NB4 (cell line): ENCODE measurements around the gene DAGLB.
"Not testable (repeated sequence)": the region's sequence is repeated elsewhere in the genome, so short reads cannot be mapped to it uniquely, and the experiment has no call there.

ENCODE experiments used
- DNase-seq: peaks from one replicate; pipeline ENCODE4 v3.0.0; 2010; ENCODE audit warnings: low read depth
- H3K4me3 ChIP-seq: one replicate; pipeline ENCODE4 v1.5.1; 2011; ENCODE audit warnings: mild to moderate bottlenecking, low read depth, low read length, moderate library complexity
- CTCF ChIP-seq: IDR thresholded peaks from one replicate; pipeline ENCODE4 v1.5.1; 2012; ENCODE audit warnings: low read depth, low read length
- MYC ChIP-seq: IDR thresholded peaks from 2 replicates; pipeline ENCODE4 v1.6.1; 2011; ENCODE audit warnings: low read depth, low read length
- POLR2A ChIP-seq: IDR thresholded peaks from 2 replicates; pipeline ENCODE4 v1.6.1; 2011; ENCODE audit warnings: mild to moderate bottlenecking; ENCODE audit not compliant: insufficient read length; ENCODE audit errors: extremely low read depth
- TF ChIP-seq, protein P1 (sequence below): IDR thresholded peaks from 2 replicates; pipeline ENCODE4 v1.6.1; 2011; ENCODE audit warnings: low read depth, low read length

Gene DAGLB

GRCh38 chr7:6402041-6402440 is 45.7 kb downstream of the DAGLB start:
- DNase-seq: no peak
- TF ChIP-seq MYC (no peak), POLR2A (no peak), CTCF (no peak)
- TF ChIP-seq, protein P1, sequence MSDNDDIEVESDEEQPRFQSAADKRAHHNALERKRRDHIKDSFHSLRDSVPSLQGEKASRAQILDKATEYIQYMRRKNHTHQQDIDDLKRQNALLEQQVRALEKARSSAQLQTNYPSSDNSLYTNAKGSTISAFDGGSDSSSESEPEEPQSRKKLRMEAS: no peak
- no peak overlapping the region for H3K4me3 ChIP-seq

- TF ChIP-seq MYC: no peak
- TF ChIP-seq, protein P1: no peak
- TF ChIP-seq CTCF: no peak
- TF ChIP-seq POLR2A: no peak
- no peak for DNase-seq
- H3K4me3 ChIP-seq: no peak overlapping the region
Observed at GRCh38 chr7:6401536-6401935, 46.2 kb downstream of the DAGLB start.

- not testable (repeated sequence) for H3K4me3 ChIP-seq, DNase-seq
Observed at GRCh38 chr7:6400243-6401105, 47.3 kb downstream of the DAGLB start.

DNA sequence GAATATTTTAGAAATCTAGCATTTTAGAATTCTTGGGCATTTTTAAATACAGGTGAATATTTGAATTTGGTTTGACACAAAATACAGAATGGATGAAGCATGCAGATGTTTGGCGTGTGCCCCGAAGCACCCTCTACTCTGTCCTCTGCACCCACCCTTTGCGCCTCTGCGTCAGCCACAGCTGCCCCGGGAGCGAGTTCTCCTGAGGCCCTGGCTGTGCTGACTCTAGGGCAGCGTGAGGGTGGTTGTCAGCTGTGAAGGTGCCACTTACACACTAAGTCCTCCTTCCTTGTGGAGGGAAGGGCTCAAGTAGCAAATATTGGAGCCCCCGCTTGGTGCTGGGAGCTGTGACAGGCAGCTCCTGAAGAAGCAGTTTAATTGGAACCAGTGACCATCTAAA is 48.4 kb downstream of the DAGLB start:
- no peak for DNase-seq
- no peak overlapping the region for H3K4me3 ChIP-seq
- no peak for TF ChIP-seq CTCF
- TF ChIP-seq MYC: no peak
- no peak for TF ChIP-seq POLR2A
- TF ChIP-seq, protein P1: no peak

DNA sequence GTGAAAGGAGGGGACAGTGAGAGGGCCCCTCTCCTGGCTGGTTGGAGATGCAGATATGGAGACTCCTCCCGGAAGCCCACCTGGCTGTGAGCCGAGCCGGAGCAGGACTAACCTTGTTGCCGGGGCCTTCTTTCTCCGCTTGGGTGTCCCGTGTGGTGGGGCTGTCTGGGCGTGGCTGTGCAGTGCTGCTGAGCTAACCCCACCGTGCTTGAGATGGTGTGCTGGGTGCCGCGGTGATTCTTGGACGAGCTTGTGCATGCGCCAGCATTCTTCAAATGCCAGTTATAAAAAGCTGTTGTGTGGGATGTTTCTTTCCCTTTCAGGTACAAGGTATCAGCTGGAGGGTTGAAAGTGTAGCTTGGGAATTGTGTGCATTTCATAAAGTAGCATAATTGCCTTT is 48.8 kb downstream of the DAGLB start:
- TF ChIP-seq MYC (no peak), CTCF (no peak), POLR2A (no peak)
- TF ChIP-seq, protein P1: no peak
- no peak for DNase-seq

GRCh38 chr7:6397759-6398495 is 49.8 kb downstream of the DAGLB start:
- DNase-seq, H3K4me3 ChIP-seq: not testable (repeated sequence)

More for the DNA sequence above, 48.8 kb downstream of the DAGLB start:
- H3K4me3 ChIP-seq: no peak overlapping the region
